ENCODE measurements around the gene ZNF200.
"Not testable (repeated sequence)": the region's sequence is repeated elsewhere in the genome, so short reads cannot be mapped to it uniquely, and the experiment has no call there.

GRCh38 chr16:3271281-3271680, 36.3 kb upstream of the ZNF200 start:
- TF ChIP-seq CTCF, POLR2A (IDR thresholded peaks at IDR 0.05): not testable (repeated sequence)
